GM23338 (cell line): ENCODE results near the gene GPRC5C. TPM values are rescaled to one million over a fixed set of nuclear protein-coding genes. Genes with fewer than 3 reads are reported as not detected.

Source experiments
- ATAC-seq: fragments of 200-7000 bp; cut with Tn5 transposase; 3 replicates; pipeline ENCODE4 v1.9.1; 2020
- DNase-seq: peaks from one replicate; pipeline ENCODE4 v3.0.0-alpha.2; 2015; ENCODE audit warnings: low spot score
- H2AFZ ChIP-seq: fragments of 200-600 bp; sonication (generic); 2 replicates; pipeline ENCODE4 v1.8.0; 2016; ENCODE audit warnings: antibody characterized with exemption, mild to moderate bottlenecking, moderate library complexity
- H3F3A ChIP-seq: fragments of 200-600 bp; sonication (generic); replicated peaks from 2 replicates; pipeline ENCODE4 v1.8.0; 2017; ENCODE audit warnings: antibody characterized with exemption, mixed run types, low read depth
- H3K27ac ChIP-seq: fragments of 200-600 bp; sonication (generic); 2 replicates; pipeline ENCODE4 v1.6.1; 2016; ENCODE audit warnings: low read depth
- H3K27me3 ChIP-seq: fragments of 200-600 bp; sonication (generic); 2 replicates; pipeline ENCODE4 v1.8.0; 2016; ENCODE audit warnings: mild to moderate bottlenecking, mixed run types, moderate library complexity; ENCODE audit not compliant: insufficient read depth
- H3K36me3 ChIP-seq: fragments of 200-600 bp; sonication (generic); 2 replicates; pipeline ENCODE4 v1.8.0; 2016; ENCODE audit warnings: mild to moderate bottlenecking; ENCODE audit not compliant: insufficient read depth
- H3K4me1 ChIP-seq: fragments of 200-600 bp; sonication (generic); 2 replicates; pipeline ENCODE4 v1.8.0; 2016; ENCODE audit warnings: mild to moderate bottlenecking, moderate library complexity; ENCODE audit not compliant: insufficient read depth
- H3K4me2 ChIP-seq: fragments of 200-600 bp; sonication (generic); 2 replicates; pipeline ENCODE4 v1.7.1; 2017; ENCODE audit warnings: mixed run types
- H3K4me3 ChIP-seq: fragments of 200-600 bp; sonication (generic); 2 replicates; pipeline ENCODE4 v1.6.1; 2016; ENCODE audit warnings: mixed run types
- H3K79me2 ChIP-seq: fragments of 200-600 bp; sonication (generic); replicated peaks from 2 replicates; pipeline ENCODE4 v1.8.0; 2017; ENCODE audit warnings: mild to moderate bottlenecking; ENCODE audit not compliant: insufficient read depth
- H3K9me2 ChIP-seq: fragments of 200-600 bp; sonication (generic); 2 replicates; pipeline ENCODE4 v1.8.0; 2017; ENCODE audit not compliant: insufficient read depth
- H4K20me1 ChIP-seq: fragments of 200-600 bp; sonication (generic); replicated peaks from 2 replicates; pipeline ENCODE4 v1.8.0; 2017; ENCODE audit warnings: mild to moderate bottlenecking; ENCODE audit not compliant: insufficient read depth
- H3K27ac Mint-ChIP-seq: 2 replicates; pipeline ENCODE4 v1.8.0; 2020; ENCODE audit warnings: inconsistent platforms, mild to moderate bottlenecking, moderate library complexity, mixed read lengths
- H3K27me3 Mint-ChIP-seq: 3 replicates; pipeline ENCODE4 v1.8.0; 2022; ENCODE audit warnings: low read depth, mild to moderate bottlenecking, moderate library complexity, mixed read lengths, inconsistent platforms; ENCODE audit not compliant: insufficient read depth, poor library complexity
- H3K36me3 Mint-ChIP-seq: 3 replicates; pipeline ENCODE4 v1.8.0; 2021; ENCODE audit warnings: low read depth, mild to moderate bottlenecking, inconsistent platforms, moderate library complexity, mixed read lengths
- H3K4me1 Mint-ChIP-seq: 3 replicates; pipeline ENCODE4 v1.8.0; 2020; ENCODE audit warnings: mild to moderate bottlenecking, inconsistent platforms, mixed read lengths
- H3K4me3 Mint-ChIP-seq: 3 replicates; pipeline ENCODE4 v1.8.0; 2021; ENCODE audit warnings: moderate library complexity, mild to moderate bottlenecking, inconsistent platforms, mixed read lengths
- H3K9me3 Mint-ChIP-seq: 3 replicates; pipeline ENCODE4 v1.8.0; 2020; ENCODE audit warnings: moderate library complexity, mild to moderate bottlenecking, inconsistent platforms, mixed read lengths
- CREB1 ChIP-seq: fragments of 250-450 bp; sonication (Bioruptor Pico); IDR thresholded peaks from 2 replicates; pipeline ENCODE4 v1.5.0; 2020; ENCODE audit warnings: low read depth, mild to moderate bottlenecking, moderate library complexity
- CTCF ChIP-seq, 2 experiments: fragments of 200-600 bp in 1 of 2; sonication (generic) in 1 of 2; conservative IDR thresholded peaks; 2 replicates each; pipeline versions ENCODE4 v1.5.1 to v1.6.1; 2016 to 2017; ENCODE audit warnings: antibody characterized with exemption in 2 of 2, low read depth in 2 of 2, mild to moderate bottlenecking in 2 of 2, moderate library complexity in 1 of 2
- ETS1 ChIP-seq: IDR thresholded peaks from 2 replicates; pipeline ENCODE4 v1.6.1; 2016; ENCODE audit warnings: antibody characterized with exemption
- EZH2 ChIP-seq: fragments of 200-600 bp; sonication (generic); IDR thresholded peaks from one replicate; pipeline ENCODE4 v1.8.0; 2017; ENCODE audit warnings: antibody characterized with exemption, mild to moderate bottlenecking, low read depth; ENCODE audit not compliant: unreplicated experiment
- EZH2phosphoT487 ChIP-seq: fragments of 200-600 bp; sonication (generic); IDR thresholded peaks from one replicate; pipeline ENCODE4 v1.8.1; 2018; ENCODE audit warnings: antibody characterized with exemption; ENCODE audit not compliant: unreplicated experiment
- JUNB ChIP-seq: IDR thresholded peaks from one replicate; pipeline ENCODE4 v1.6.1; 2016; ENCODE audit warnings: antibody characterized with exemption; ENCODE audit not compliant: unreplicated experiment
- NANOG ChIP-seq: IDR thresholded peaks from 2 replicates; pipeline ENCODE4 v1.6.1; 2016; ENCODE audit warnings: antibody characterized with exemption, borderline replicate concordance
- POLR2AphosphoS5 ChIP-seq: IDR thresholded peaks from 2 replicates; pipeline ENCODE4 v1.6.1; 2016; ENCODE audit warnings: antibody characterized with exemption, low read depth
- STAT1 ChIP-seq: IDR thresholded peaks from one replicate; pipeline ENCODE4 v1.6.1; 2016; ENCODE audit warnings: antibody characterized with exemption; ENCODE audit not compliant: unreplicated experiment
- ZNF331 ChIP-seq: fragments of 250-450 bp; sonication (Bioruptor Pico); IDR thresholded peaks from 2 replicates; pipeline ENCODE4 v1.5.0; 2020; ENCODE audit warnings: low read depth, mild to moderate bottlenecking, moderate library complexity
- ZNF462 ChIP-seq: fragments of 250-450 bp; sonication (Bioruptor Pico); IDR thresholded peaks from 2 replicates; pipeline ENCODE4 v1.5.0; 2020; ENCODE audit warnings: mild to moderate bottlenecking, moderate library complexity
- polyA plus RNA-seq: library from polyadenylated mRNA; unstranded; fragments of >200 nt; fragmentation: Nextera tagmentation; extraction: Ambion mirVana; gene quantifications from 2 replicates; pipeline ENCODE4 v1.2.1, GENCODE V29; 2016
- total RNA-seq: library from RNA; depleted of rRNA; stranded (reverse); fragments of >200 nt; shearing (Covaris generic); gene quantifications from 2 replicates; pipeline ENCODE4 v1.2.3, GENCODE V29; 2014

Gene GPRC5C
- total and polyA plus RNA-seq, 2 experiments from 2014 or later = 9.0 to 22.4 TPM

GRCh38 chr17:74457820-74458166, 25.9 kb downstream of the GPRC5C start:
- no peak overlapping the region for H3K4me3 Mint-ChIP-seq
- no peak overlapping the region for H3K27ac Mint-ChIP-seq
- H2AFZ ChIP-seq = no peak overlapping the region; the same call in 1 of the 2 replicates
- no peaks in the 10 kb centered on the region for H3K9me3 Mint-ChIP-seq
- H3K36me3 ChIP-seq = no peaks in the 10 kb centered on the region
- peaks cover 15% of the 10 kb centered on the region for H3K27me3 Mint-ChIP-seq
- no peak overlapping the region for H3K4me2 ChIP-seq
- TF ChIP-seq JUNB (no peak), NANOG (no peak), CTCF (conservative IDR thresholded peaks at IDR 0.05; ENCODE audit: low read depth in 2 of 2) (no peak), EZH2 (no peak), STAT1 (no peak), POLR2AphosphoS5 (no peak), EZH2phosphoT487 (no peak), ZNF462 (CRISPR knock-in tag) (no peak), ZNF331 (no peak), ETS1 (no peak), CREB1 (CRISPR knock-in tag) (no peak)
- peaks cover 18% of the 10 kb centered on the region for H3K4me1 ChIP-seq
- no peaks in the 10 kb centered on the region for H3K36me3 Mint-ChIP-seq
- no peak overlapping the region for H3K4me3 ChIP-seq
- no peaks in the 10 kb centered on the region for H3K9me2 ChIP-seq
- no peak for ATAC-seq
- H3K79me2 ChIP-seq = no peaks in the 10 kb centered on the region
- peaks cover 28% of the 10 kb centered on the region for H3K4me1 Mint-ChIP-seq
- no peaks in the 10 kb centered on the region; the same call in 1 of the 2 replicates for H3F3A ChIP-seq
- no peak overlapping the region for H3K27ac ChIP-seq
- no peak for DNase-seq
- H4K20me1 ChIP-seq = no peaks in the 10 kb centered on the region
- H3K27me3 ChIP-seq = peaks cover 17% of the 10 kb centered on the region
